GM19351 (cell line): ENCODE results near the gene NTM.

Source experiments
- ATAC-seq: cut with Tn5 transposase; IDR thresholded peaks from one replicate; pipeline ENCODE4 v1.9.1; 2021; ENCODE audit warnings: mild to moderate bottlenecking, moderate library complexity; ENCODE audit not compliant: unreplicated experiment

The NTM gene

GRCh38 chr11:131696690-131697089, 326.3 kb downstream of the NTM start:
- no peak for ATAC-seq

GRCh38 chr11:131703311-131703710, 332.9 kb downstream of the NTM start:
- ATAC-seq: no peak

GRCh38 chr11:131704682-131705081, 334.3 kb downstream of the NTM start:
- ATAC-seq: no peak

GRCh38 chr11:131710511-131710910, 340.1 kb downstream of the NTM start:
- ATAC-seq: no peak

GRCh38 chr11:131712897-131713296, 342.5 kb downstream of the NTM start:
- ATAC-seq: no peak

GRCh38 chr11:131713529-131714134, 343.2 kb downstream of the NTM start:
- ATAC-seq: no peak

- no peak for ATAC-seq
Observed at GRCh38 chr11:131717616-131718015, 347.2 kb downstream of the NTM start.

GRCh38 chr11:131723088-131723487, 352.7 kb downstream of the NTM start:
- no peak for ATAC-seq

GRCh38 chr11:131724436-131724975, 354.1 kb downstream of the NTM start:
- no peak for ATAC-seq

- no peak for ATAC-seq
Observed at GRCh38 chr11:131734871-131735270, 364.5 kb downstream of the NTM start.

- no peak for ATAC-seq
Observed at GRCh38 chr11:131737357-131737756, 366.9 kb downstream of the NTM start.

- ATAC-seq: no peak
Observed at GRCh38 chr11:131739243-131739882, 368.9 kb downstream of the NTM start.

GRCh38 chr11:131744847-131745246, 374.4 kb downstream of the NTM start:
- no peak for ATAC-seq

- ATAC-seq: no peak
Observed at GRCh38 chr11:131745405-131745804, 375.0 kb downstream of the NTM start.

GRCh38 chr11:131746201-131746600, 375.8 kb downstream of the NTM start:
- ATAC-seq: no peak

GRCh38 chr11:131748151-131749050, 378.0 kb downstream of the NTM start:
- ATAC-seq: peak; percentile 93

- no peak for ATAC-seq
Observed at GRCh38 chr11:131749101-131749500, 378.7 kb downstream of the NTM start.

GRCh38 chr11:131750152-131750551, 379.7 kb downstream of the NTM start:
- ATAC-seq: no peak

GRCh38 chr11:131750692-131751091, 380.3 kb downstream of the NTM start:
- no peak for ATAC-seq

- ATAC-seq: no peak
Observed at GRCh38 chr11:131754671-131755070, 384.3 kb downstream of the NTM start.

- ATAC-seq: no peak
Observed at GRCh38 chr11:131756479-131757110, 386.2 kb downstream of the NTM start.
